HEK293T (cell line): ENCODE results near the gene MCOLN1.

ENCODE experiments used
- BHLHE40 ChIP-seq: fragments of 450-650 bp; IDR thresholded peaks from 2 replicates; pipeline ENCODE4 v1.6.1; 2016; ENCODE audit warnings: mild to moderate bottlenecking, moderate library complexity, borderline replicate concordance
- ELF4 ChIP-seq: fragments of 450-650 bp; IDR thresholded peaks from 2 replicates; pipeline ENCODE4 v1.6.1; 2017; ENCODE audit warnings: antibody characterized with exemption
- FOXA1 ChIP-seq: fragments of 450-650 bp; IDR thresholded peaks from 2 replicates; pipeline ENCODE4 v1.6.1; 2016; ENCODE audit warnings: mild to moderate bottlenecking
- FOXM1 ChIP-seq: fragments of 450-650 bp; IDR thresholded peaks from 2 replicates; pipeline ENCODE4 v1.6.1; 2017; ENCODE audit warnings: mild to moderate bottlenecking, borderline replicate concordance
- L3MBTL2 ChIP-seq: fragments of 450-650 bp; conservative IDR thresholded peaks from 2 replicates; pipeline ENCODE4 v1.6.1; 2016; ENCODE audit warnings: mild to moderate bottlenecking
- NFRKB ChIP-seq: fragments of 450-650 bp; IDR thresholded peaks from 2 replicates; pipeline ENCODE4 v1.6.1; 2016; ENCODE audit warnings: mild to moderate bottlenecking, moderate library complexity
- SP1 ChIP-seq: fragments of 450-650 bp; IDR thresholded peaks from 2 replicates; pipeline ENCODE4 v1.6.1; 2017
- SUZ12 ChIP-seq: fragments of 450-650 bp; IDR thresholded peaks from 2 replicates; pipeline ENCODE4 v1.6.1; 2016; ENCODE audit warnings: mild to moderate bottlenecking
- TARDBP ChIP-seq: fragments of 450-650 bp; IDR thresholded peaks from 2 replicates; pipeline ENCODE4 v1.6.1; 2016
- TF ChIP-seq, protein P1 (sequence below): fragments of 450-650 bp; IDR thresholded peaks from 2 replicates; pipeline ENCODE4 v1.6.1; 2016

DNA sequence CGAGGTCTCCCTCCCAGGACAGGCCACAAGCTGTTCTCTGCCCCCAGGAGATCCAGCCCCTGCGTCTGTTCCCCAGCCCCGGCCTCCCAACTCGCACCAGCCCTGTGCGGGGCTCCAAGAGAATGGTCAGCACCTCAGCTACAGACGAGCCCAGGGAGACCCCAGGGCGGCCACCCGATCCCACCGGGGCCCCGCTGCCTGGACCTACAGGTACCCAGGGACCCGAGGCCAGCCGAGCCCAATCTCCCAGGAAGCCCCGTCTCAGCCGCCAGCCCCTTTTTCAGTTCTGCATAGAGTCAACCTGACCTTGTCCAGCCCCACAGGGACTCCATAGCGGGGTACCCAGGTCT is 19.0 kb downstream of the MCOLN1 start:
- TF ChIP-seq ELF4 (no peak), SP1 (no peak), BHLHE40 (no peak), NFRKB (no peak), FOXA1 (no peak), FOXM1 (no peak), TARDBP (no peak), L3MBTL2 (no peak), SUZ12 (no peak)
- TF ChIP-seq, protein P1, sequence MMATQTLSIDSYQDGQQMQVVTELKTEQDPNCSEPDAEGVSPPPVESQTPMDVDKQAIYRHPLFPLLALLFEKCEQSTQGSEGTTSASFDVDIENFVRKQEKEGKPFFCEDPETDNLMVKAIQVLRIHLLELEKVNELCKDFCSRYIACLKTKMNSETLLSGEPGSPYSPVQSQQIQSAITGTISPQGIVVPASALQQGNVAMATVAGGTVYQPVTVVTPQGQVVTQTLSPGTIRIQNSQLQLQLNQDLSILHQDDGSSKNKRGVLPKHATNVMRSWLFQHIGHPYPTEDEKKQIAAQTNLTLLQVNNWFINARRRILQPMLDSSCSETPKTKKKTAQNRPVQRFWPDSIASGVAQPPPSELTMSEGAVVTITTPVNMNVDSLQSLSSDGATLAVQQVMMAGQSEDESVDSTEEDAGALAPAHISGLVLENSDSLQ: no peak
